Gastrocnemius medialis (tissue), 4 donors: ENCODE measurements around the gene PSPH.

Experiments used
- CTCF ChIP-seq, 5 experiments: fragments of 450-650 bp in 3 of 5; fragments of 200-600 bp in 2 of 5; sonication (generic) in 2 of 5; IDR thresholded peaks in 4 of 5; conservative IDR thresholded peaks in 1 of 5; 1 replicate in 4 of 5; 2 replicates in 1 of 5; pipeline ENCODE4 v1.5.1; 2016 to 2019; ENCODE audit warnings: antibody characterized with exemption in 5 of 5, mild to moderate bottlenecking in 3 of 5, moderate library complexity in 3 of 5
- POLR2A ChIP-seq, 2 donors: fragments of 450-650 bp; IDR thresholded peaks; one replicate each; pipeline ENCODE4 v1.6.1; 2017; ENCODE audit warnings: antibody characterized with exemption in 2 of 2, mild to moderate bottlenecking in 2 of 2, moderate library complexity in 2 of 2

- TF ChIP-seq CTCF (IDR thresholded peaks at IDR 0.05 in 4 of 5, conservative IDR thresholded peaks at IDR 0.05 in 1 of 5): no peak
- TF ChIP-seq POLR2A (IDR thresholded peaks at IDR 0.05): no peak
Observed at GRCh38 chr7:56007167-56007652, 44.0 kb downstream of the PSPH start.
